NCI-H2029 (cell line): ENCODE results near the gene WDCP.

Source experiments
- DNase-seq: peaks from one replicate; lab custom pipeline; 2025; lab: John Stamatoyannopoulos, UW

The WDCP gene

GRCh38 chr2:23993736-23994269, 53.4 kb downstream of the WDCP start:
- DNase-seq = no peak

DNA sequence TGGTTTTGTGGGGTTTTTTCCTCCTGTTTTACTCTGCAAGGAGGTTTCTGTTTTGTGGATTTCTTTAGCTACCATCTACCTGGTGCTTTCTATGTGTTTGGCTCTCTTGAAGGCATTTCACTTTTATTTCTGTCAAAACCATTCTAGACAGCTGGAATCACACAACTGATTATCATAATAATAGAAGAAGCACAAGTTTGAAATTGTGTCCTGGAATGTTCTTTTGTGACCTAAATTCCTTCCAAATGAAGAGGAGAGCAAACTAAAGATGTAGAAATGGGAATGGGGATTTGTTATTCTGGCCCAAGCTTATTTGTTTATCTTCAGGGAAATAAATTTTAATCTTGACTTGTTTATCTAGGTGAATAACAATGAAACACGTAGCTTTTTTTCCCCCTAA, 54.3 kb downstream of the WDCP start:
- no peak for DNase-seq

GRCh38 chr2:23988371-23988770, 58.8 kb downstream of the WDCP start:
- no peak for DNase-seq
